Gastrocnemius medialis (tissue), 4 donors: Measurements from ENCODE around the gene GNG2.

Experiments used
- CTCF ChIP-seq, 5 experiments: fragments of 450-650 bp in 3 of 5; fragments of 200-600 bp in 2 of 5; sonication (generic) in 2 of 5; IDR thresholded peaks in 4 of 5; conservative IDR thresholded peaks in 1 of 5; 1 replicate in 4 of 5; 2 replicates in 1 of 5; pipeline ENCODE4 v1.5.1; 2016 to 2019; ENCODE audit warnings: antibody characterized with exemption in 5 of 5, mild to moderate bottlenecking in 3 of 5, moderate library complexity in 3 of 5
- POLR2A ChIP-seq, 2 donors: fragments of 450-650 bp; IDR thresholded peaks; one replicate each; pipeline ENCODE4 v1.6.1; 2017; ENCODE audit warnings: antibody characterized with exemption in 2 of 2, mild to moderate bottlenecking in 2 of 2, moderate library complexity in 2 of 2

- TF ChIP-seq CTCF (IDR thresholded peaks at IDR 0.05 in 4 of 5, conservative IDR thresholded peaks at IDR 0.05 in 1 of 5) (no peak), POLR2A (IDR thresholded peaks at IDR 0.05) (no peak)
Observed at GRCh38 chr14:51938821-51939220, 78.4 kb downstream of the GNG2 start.
